NCI-H510A (cell line): ENCODE measurements around the gene TMIE.
"Not testable (repeated sequence)": the region's sequence is repeated elsewhere in the genome, so short reads cannot be mapped to it uniquely, and the experiment has no call there.

ENCODE experiments used
- DNase-seq: peaks from one replicate; lab custom pipeline; 2025; lab: John Stamatoyannopoulos, UW

Gene TMIE

GRCh38 chr3:46722443-46722842 lies 21.3 kb downstream of the TMIE start:
- no peak for DNase-seq

GRCh38 chr3:46724424-46724823 lies 23.2 kb downstream of the TMIE start:
- DNase-seq, result no peak

GRCh38 chr3:46725621-46726314 lies 24.6 kb downstream of the TMIE start:
- DNase-seq, result no peak

GRCh38 chr3:46729038-46729437 lies 27.8 kb downstream of the TMIE start:
- no peak for DNase-seq

- no peak for DNase-seq
These were observed 29.6 kb downstream of the TMIE start for GRCh38 chr3:46730819-46731218.

GRCh38 chr3:46731795-46732194 lies 30.6 kb downstream of the TMIE start:
- DNase-seq, result no peak

- DNase-seq, result no peak
These were observed 32.0 kb downstream of the TMIE start for GRCh38 chr3:46733026-46733800.

GRCh38 chr3:46734773-46735172 lies 33.6 kb downstream of the TMIE start:
- no peak for DNase-seq

- no peak for DNase-seq
These were observed 35.0 kb downstream of the TMIE start for GRCh38 chr3:46736006-46736872.

- DNase-seq, result no peak
These were observed 36.1 kb downstream of the TMIE start for GRCh38 chr3:46737329-46737731.

GRCh38 chr3:46739565-46739964 lies 38.4 kb downstream of the TMIE start:
- not testable (repeated sequence) for DNase-seq

- DNase-seq, result no peak
These were observed 41.9 kb downstream of the TMIE start for GRCh38 chr3:46742992-46743585.

- DNase-seq, result no peak
These were observed 45.5 kb downstream of the TMIE start for GRCh38 chr3:46746711-46747110.

- no peak for DNase-seq
These were observed 47.0 kb downstream of the TMIE start for GRCh38 chr3:46748170-46748569.

- no peak for DNase-seq
These were observed 47.9 kb downstream of the TMIE start for GRCh38 chr3:46749129-46749528.

GRCh38 chr3:46750555-46751038 lies 49.4 kb downstream of the TMIE start:
- DNase-seq, result no peak

GRCh38 chr3:46753127-46753526 lies 51.9 kb downstream of the TMIE start:
- not testable (repeated sequence) for DNase-seq

- DNase-seq, result no peak
These were observed 54.5 kb downstream of the TMIE start for GRCh38 chr3:46755646-46756045.

GRCh38 chr3:46756642-46757041 lies 55.5 kb downstream of the TMIE start:
- DNase-seq, result no peak

GRCh38 chr3:46759239-46760167 lies 58.3 kb downstream of the TMIE start:
- no peak for DNase-seq
